Measurements from ENCODE around the gene AP3D1. TPM values are rescaled to one million over a fixed set of nuclear protein-coding genes. Genes with fewer than 3 reads are reported as not detected.

The AP3D1 gene
- total RNA-seq, 2 donors from 2014 or later, result 126 to 191 TPM

GRCh38 chr19:2154587-2155075, 3.3 kb upstream of the AP3D1 start:
- Mint-ChIP-seq H3K4me3 (no peak overlapping the region), H3K4me1 (ENCODE audit: low read depth in 2 of 2) (peaks cover 20 to 23% of the 10 kb centered on the region in 2 donors), H3K27ac (no peak overlapping the region), H3K9me3 (no peaks in the 10 kb centered on the region), H3K27me3 (no peaks in the 10 kb centered on the region), H3K36me3 (no peaks in the 10 kb centered on the region)
- ATAC-seq, result no peak
- no peak for DNase-seq (ENCODE audit: low spot score)

- peak overlapping the region; percentile 78 to 89 for H3K27ac Mint-ChIP-seq
- no peaks in the 10 kb centered on the region for H3K27me3 Mint-ChIP-seq
- peak overlapping the region; percentile 93 for H3K4me3 Mint-ChIP-seq
- H3K9me3 Mint-ChIP-seq, result no peaks in the 10 kb centered on the region
- H3K4me1 Mint-ChIP-seq (ENCODE audit: low read depth in 2 of 2), result peaks cover 24 to 29% of the 10 kb centered on the region in 2 donors
- no peaks in the 10 kb centered on the region for H3K36me3 Mint-ChIP-seq
- ATAC-seq (peak; percentile 1 to 7), DNase-seq (ENCODE audit: low spot score) (no peak)
Observed at GRCh38 chr19:2150794-2151338, 500 bp downstream of the AP3D1 start.

- Mint-ChIP-seq H3K4me1 (ENCODE audit: low read depth in 2 of 2) (peaks cover 30 to 32% of the 10 kb centered on the region in 2 donors), H3K27me3 (no peaks in the 10 kb centered on the region), H3K36me3 (no peaks in the 10 kb centered on the region), H3K27ac (peak overlapping the region; percentile 78 to 89), H3K9me3 (no peaks in the 10 kb centered on the region), H3K4me3 (peak overlapping the region; percentile 93)
- ATAC-seq (no peak), DNase-seq (ENCODE audit: low spot score) (no peak)
Observed at GRCh38 chr19:2149980-2150793, 1.2 kb downstream of the AP3D1 start.

DNA sequence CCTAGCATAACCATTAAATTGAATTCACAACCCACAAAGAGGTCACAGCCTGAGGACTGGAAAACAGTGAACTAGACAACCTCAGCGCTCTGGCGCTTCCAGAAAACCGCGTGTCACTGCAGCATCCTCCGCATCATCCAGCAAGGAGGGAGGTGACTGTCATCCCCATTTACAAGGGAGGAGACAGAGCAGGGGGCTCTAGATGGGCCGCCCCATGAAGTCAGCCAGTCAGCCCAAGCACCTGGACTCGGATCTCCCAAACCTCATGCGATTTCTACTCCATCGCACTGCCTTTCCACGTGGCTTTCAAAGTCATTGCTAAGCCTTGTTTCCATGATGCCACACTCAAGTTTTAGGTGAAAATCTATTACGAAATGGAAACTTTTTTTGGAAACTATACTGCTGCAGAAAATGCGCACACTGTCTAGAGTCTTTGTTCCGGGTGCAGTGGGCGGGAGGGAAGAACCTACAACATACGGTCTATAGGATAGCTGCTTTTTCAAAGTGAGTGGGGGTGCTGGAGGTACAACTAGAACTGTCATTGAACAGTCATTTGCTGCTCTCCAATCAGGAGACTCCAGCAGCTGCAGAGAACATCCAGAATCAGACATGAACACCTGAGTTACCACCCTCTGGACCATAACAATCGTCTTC, 2.8 kb downstream of the AP3D1 start:
- no peak for ATAC-seq
- Mint-ChIP-seq H3K4me3 (peak overlapping the region; percentile 93), H3K4me1 (ENCODE audit: low read depth in 2 of 2) (peaks cover 30 to 40% of the 10 kb centered on the region in 2 donors), H3K27ac (peak overlapping the region in 1 of 2 donors; percentile 89), H3K27me3 (no peaks in the 10 kb centered on the region), H3K9me3 (no peaks in the 10 kb centered on the region), H3K36me3 (no peaks in the 10 kb centered on the region)
- DNase-seq (ENCODE audit: low spot score), result no peak

DNA sequence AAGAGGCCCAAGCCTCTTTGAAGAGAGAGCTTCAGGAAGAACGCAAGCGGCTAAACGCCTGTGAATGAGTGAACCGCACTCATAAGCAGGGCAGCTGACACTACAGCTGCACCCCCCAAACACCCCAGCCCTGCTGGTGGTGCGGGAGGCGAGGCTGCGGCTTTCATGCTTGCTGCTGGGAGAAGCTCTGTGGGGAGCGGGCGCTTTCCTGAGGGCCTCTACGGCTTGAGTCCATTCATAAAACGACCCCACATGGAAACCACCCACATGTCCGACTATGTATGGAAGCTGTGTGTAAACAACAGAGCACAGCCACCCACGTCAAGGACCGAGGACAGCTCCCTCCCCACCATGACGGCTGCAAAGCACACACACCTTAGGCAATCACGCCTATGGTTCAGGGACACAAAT, 5.5 kb downstream of the AP3D1 start:
- no peak for DNase-seq (ENCODE audit: low spot score)
- H3K36me3 Mint-ChIP-seq, result no peaks in the 10 kb centered on the region
- no peaks in the 10 kb centered on the region for H3K9me3 Mint-ChIP-seq
- peak overlapping the region; percentile 57 to 84 for H3K27ac Mint-ChIP-seq
- H3K27me3 Mint-ChIP-seq, result no peaks in the 10 kb centered on the region
- no peak overlapping the region for H3K4me3 Mint-ChIP-seq
- ATAC-seq, result peak in 1 of 2 donors; percentile 14
- H3K4me1 Mint-ChIP-seq (ENCODE audit: low read depth in 2 of 2), result peaks cover 23 to 35% of the 10 kb centered on the region in 2 donors

- DNase-seq (ENCODE audit: low spot score) (no peak), ATAC-seq (peak in 1 of 2 donors; percentile 50)
- Mint-ChIP-seq H3K27me3 (no peaks in the 10 kb centered on the region), H3K4me3 (no peak overlapping the region), H3K9me3 (no peaks in the 10 kb centered on the region), H3K4me1 (ENCODE audit: low read depth in 2 of 2) (peaks cover 13 to 29% of the 10 kb centered on the region in 2 donors), H3K27ac (no peak overlapping the region), H3K36me3 (no peaks in the 10 kb centered on the region)
Observed at GRCh38 chr19:2144190-2144589, 7.2 kb downstream of the AP3D1 start.

- Mint-ChIP-seq H3K9me3 (no peaks in the 10 kb centered on the region), H3K27me3 (no peaks in the 10 kb centered on the region), H3K4me1 (ENCODE audit: low read depth in 2 of 2) (peaks cover 9 to 22% of the 10 kb centered on the region in 2 donors), H3K4me3 (no peak overlapping the region), H3K27ac (no peak overlapping the region), H3K36me3 (no peaks in the 10 kb centered on the region)
- DNase-seq (ENCODE audit: low spot score) (no peak), ATAC-seq (no peak)
Observed at GRCh38 chr19:2142173-2142829, 9.1 kb downstream of the AP3D1 start.

DNA sequence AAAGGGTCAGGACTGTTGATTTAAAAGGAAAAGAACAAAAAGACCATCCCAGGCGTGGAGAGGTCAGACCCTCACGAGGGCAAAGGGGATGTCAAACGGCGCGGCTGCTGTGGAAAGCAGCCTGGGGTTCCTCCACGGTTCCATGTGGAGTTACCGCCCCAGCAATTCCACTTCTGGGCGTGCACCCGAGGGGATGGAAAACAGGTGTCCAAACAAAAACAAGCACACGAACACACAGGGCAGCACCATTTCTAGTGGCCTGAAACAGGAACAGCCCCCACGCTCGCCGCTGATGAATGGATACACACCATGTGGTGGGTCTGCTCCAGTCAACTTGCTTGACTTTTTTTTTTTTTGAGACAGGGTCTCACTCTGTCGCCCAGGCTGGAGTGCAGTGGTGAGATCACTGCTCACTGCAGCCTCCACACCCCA, 11.2 kb downstream of the AP3D1 start:
- no peaks in the 10 kb centered on the region for H3K27me3 Mint-ChIP-seq
- no peak overlapping the region for H3K27ac Mint-ChIP-seq
- ATAC-seq, result no peak
- no peaks in the 10 kb centered on the region for H3K36me3 Mint-ChIP-seq
- H3K4me3 Mint-ChIP-seq, result no peak overlapping the region
- no peak for DNase-seq (ENCODE audit: low spot score)
- H3K4me1 Mint-ChIP-seq (ENCODE audit: low read depth in 2 of 2), result peaks cover 0 to 13% of the 10 kb centered on the region in 2 donors
- no peaks in the 10 kb centered on the region for H3K9me3 Mint-ChIP-seq

DNA sequence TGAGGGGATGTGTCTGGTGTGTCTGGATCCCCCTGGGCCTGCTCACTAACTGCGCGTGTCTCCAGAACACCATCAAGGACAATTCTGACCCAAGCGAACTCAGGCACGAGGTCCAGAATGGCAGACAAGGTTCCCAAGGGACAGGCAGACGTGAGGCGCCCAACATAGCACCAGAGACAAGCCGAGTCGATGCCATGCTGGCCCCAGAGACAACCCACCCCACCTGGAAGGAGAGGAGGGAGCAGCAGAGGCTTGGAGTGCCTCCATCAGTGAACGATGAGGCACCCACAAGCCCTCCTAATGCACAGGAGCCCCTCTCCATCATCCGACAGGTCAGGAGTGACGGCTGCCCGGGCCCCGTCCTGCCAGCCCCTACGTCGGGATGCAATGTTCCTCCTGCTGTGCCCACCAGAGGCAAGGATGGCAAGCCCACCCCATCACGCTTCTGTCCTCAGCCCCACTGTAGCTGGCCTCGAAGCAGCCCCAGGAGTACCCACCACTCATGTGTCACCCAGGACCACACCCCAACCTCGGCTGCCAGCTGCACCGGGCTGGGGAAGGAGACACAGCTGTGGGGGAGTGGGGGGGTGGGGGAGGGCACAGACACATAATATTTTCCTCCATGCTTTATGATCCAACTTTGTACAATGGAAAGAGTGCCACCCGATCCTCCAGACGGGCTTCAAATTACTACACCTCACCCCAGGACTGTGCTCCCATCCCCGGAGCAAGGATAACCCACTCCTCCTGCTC, 11.8 kb downstream of the AP3D1 start:
- Mint-ChIP-seq H3K27ac (no peak overlapping the region), H3K36me3 (no peaks in the 10 kb centered on the region), H3K9me3 (no peaks in the 10 kb centered on the region), H3K4me3 (no peak overlapping the region), H3K27me3 (no peaks in the 10 kb centered on the region), H3K4me1 (ENCODE audit: low read depth in 2 of 2) (peaks cover 0 to 10% of the 10 kb centered on the region in 2 donors)
- ATAC-seq (no peak), DNase-seq (ENCODE audit: low spot score) (no peak)

DNA sequence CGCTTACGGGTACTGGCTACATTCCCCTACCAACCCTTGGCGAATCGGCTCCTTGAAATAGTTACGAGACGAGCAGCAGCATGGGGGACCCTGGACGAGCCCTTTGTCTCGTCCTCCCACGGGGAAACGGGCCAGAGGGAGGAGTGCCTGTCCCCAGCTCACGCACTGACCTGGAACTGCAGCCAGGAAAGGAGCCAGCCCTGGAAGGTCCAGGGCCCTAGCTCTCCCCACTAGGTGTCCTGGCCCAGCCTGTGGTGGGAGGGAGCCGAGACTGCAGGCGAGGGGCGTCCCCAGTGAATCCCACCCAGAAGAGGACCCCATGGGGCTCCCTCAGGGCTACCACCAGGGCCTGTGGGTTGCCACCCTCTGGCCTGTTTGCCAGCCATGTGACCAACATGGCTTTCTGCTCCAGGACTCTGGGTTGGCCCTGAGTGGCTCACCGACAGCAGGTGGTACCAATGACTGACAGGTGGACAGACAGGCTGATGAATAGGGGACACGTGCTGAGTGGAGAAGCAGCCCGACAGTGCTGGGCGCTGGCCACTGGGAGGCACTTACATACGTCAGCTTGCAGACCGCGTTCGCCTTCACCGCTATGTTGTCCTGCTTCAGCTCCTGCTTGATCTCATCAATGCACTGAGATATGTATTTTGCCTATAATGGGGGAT, 13.2 kb downstream of the AP3D1 start:
- Mint-ChIP-seq H3K9me3 (no peaks in the 10 kb centered on the region), H3K27ac (no peak overlapping the region), H3K36me3 (no peaks in the 10 kb centered on the region), H3K4me1 (ENCODE audit: low read depth in 2 of 2) (peaks cover 0 to 6% of the 10 kb centered on the region in 2 donors), H3K27me3 (no peaks in the 10 kb centered on the region), H3K4me3 (no peak overlapping the region)
- ATAC-seq (no peak), DNase-seq (ENCODE audit: low spot score) (no peak)

- Mint-ChIP-seq H3K27me3 (no peaks in the 10 kb centered on the region), H3K27ac (no peak overlapping the region), H3K9me3 (no peaks in the 10 kb centered on the region), H3K4me1 (ENCODE audit: low read depth in 2 of 2) (peaks cover 0 to 6% of the 10 kb centered on the region in 2 donors), H3K4me3 (no peak overlapping the region), H3K36me3 (no peaks in the 10 kb centered on the region)
- no peak for ATAC-seq
- no peak for DNase-seq (ENCODE audit: low spot score)
Observed at GRCh38 chr19:2136796-2137195, 14.6 kb downstream of the AP3D1 start.

- Mint-ChIP-seq H3K27me3 (no peaks in the 10 kb centered on the region), H3K9me3 (no peaks in the 10 kb centered on the region), H3K4me3 (no peak overlapping the region), H3K36me3 (no peaks in the 10 kb centered on the region), H3K4me1 (ENCODE audit: low read depth in 2 of 2) (peaks cover 0 to 3% of the 10 kb centered on the region in 2 donors), H3K27ac (no peak overlapping the region)
- ATAC-seq, result peak; percentile 43 to 51
- no peak for DNase-seq (ENCODE audit: low spot score)
Observed at GRCh38 chr19:2135474-2136402, 15.6 kb downstream of the AP3D1 start.
